Liver (tissue), 9 donors: ENCODE data around the gene SORBS2. TPM values are rescaled to one million over a fixed set of nuclear protein-coding genes. Genes with fewer than 3 reads are reported as not detected.

Source experiments
- DNase-seq: peaks from one replicate; pipeline ENCODE4 v3.0.0-alpha.2; 2017; ENCODE audit warnings: low spot score
- H3K27ac ChIP-seq, 2 donors: one replicate each; pipeline ENCODE4 v1.7.0; 2013; ENCODE audit warnings: inconsistent platforms in 2 of 2, low read length in 2 of 2, control low read depth in 1 of 2, low read depth in 1 of 2, mild to moderate bottlenecking in 1 of 2
- H3K27me3 ChIP-seq, 4 donors: one replicate each; pipeline versions ENCODE4 v1.6.1 to v1.7.0; 2013; ENCODE audit warnings: low read length in 3 of 4, inconsistent platforms in 1 of 4, mild to moderate bottlenecking in 1 of 4, moderate library complexity in 1 of 4; ENCODE audit not compliant: control insufficient read depth in 4 of 4, insufficient read depth in 4 of 4
- H3K36me3 ChIP-seq, 4 donors: one replicate each; pipeline versions ENCODE4 v1.6.1 to v1.7.0; 2013; ENCODE audit warnings: low read length in 3 of 4, mild to moderate bottlenecking in 3 of 4, low read depth in 1 of 4, moderate library complexity in 1 of 4; ENCODE audit not compliant: control insufficient read depth in 4 of 4, insufficient read depth in 3 of 4
- H3K4me1 ChIP-seq, 4 donors: one replicate each; pipeline versions ENCODE4 v1.6.1 to v1.7.0; 2013; ENCODE audit warnings: low read length in 3 of 4, mild to moderate bottlenecking in 3 of 4, moderate library complexity in 1 of 4; ENCODE audit not compliant: control insufficient read depth in 4 of 4, insufficient read depth in 4 of 4
- H3K4me3 ChIP-seq, 3 donors: one replicate each; pipeline versions ENCODE4 v1.6.1 to v1.7.0; 2013; ENCODE audit warnings: low read length in 3 of 3, control low read depth in 1 of 3, low read depth in 1 of 3, mild to moderate bottlenecking in 1 of 3
- H3K9ac ChIP-seq, 2 donors: one replicate each; pipeline ENCODE4 v1.7.0; 2013; ENCODE audit warnings: low read length in 2 of 2, mild to moderate bottlenecking in 2 of 2, moderate library complexity in 2 of 2, control low read depth in 1 of 2, low read depth in 1 of 2
- H3K9me3 ChIP-seq, 4 donors: one replicate each; pipeline versions ENCODE4 v1.6.1 to v1.7.0; 2013; ENCODE audit warnings: low read length in 3 of 4; ENCODE audit not compliant: control insufficient read depth in 4 of 4
- ATF3 ChIP-seq: IDR thresholded peaks from 2 replicates; pipeline ENCODE4 v1.6.1; 2016; ENCODE audit warnings: antibody characterized with exemption
- CTCF ChIP-seq: fragments of 150-350 bp; IDR thresholded peaks from 2 replicates; pipeline ENCODE4 v1.5.1; 2017; ENCODE audit warnings: improper control_type of control experiment, low read depth, low read length; ENCODE audit not compliant: missing input control
- EGR1 ChIP-seq, 2 donors: IDR thresholded peaks; 2 replicates each; pipeline ENCODE4 v1.6.1; 2016 to 2018; ENCODE audit warnings: antibody characterized with exemption in 2 of 2, low read depth in 2 of 2
- FOXA1 ChIP-seq: IDR thresholded peaks from 2 replicates; pipeline ENCODE4 v1.6.1; 2016; ENCODE audit warnings: antibody characterized with exemption
- FOXA2 ChIP-seq: IDR thresholded peaks from 2 replicates; pipeline ENCODE4 v1.6.1; 2016; ENCODE audit warnings: antibody characterized with exemption
- GABPA ChIP-seq, 2 donors: IDR thresholded peaks in 1 of 2; conservative IDR thresholded peaks in 1 of 2; 2 replicates each; pipeline ENCODE4 v1.6.1; 2016; ENCODE audit warnings: antibody characterized with exemption in 2 of 2, mild to moderate bottlenecking in 1 of 2, moderate library complexity in 1 of 2
- HNF4A ChIP-seq, 2 donors: conservative IDR thresholded peaks; 2 replicates each; pipeline ENCODE4 v1.6.1; 2016; ENCODE audit warnings: antibody characterized with exemption in 2 of 2, mild to moderate bottlenecking in 2 of 2
- HNF4G ChIP-seq: IDR thresholded peaks from 2 replicates; pipeline ENCODE4 v1.6.1; 2016; ENCODE audit warnings: antibody characterized with exemption
- JUND ChIP-seq, 2 donors: IDR thresholded peaks; 2 replicates each; pipeline ENCODE4 v1.6.1; 2016; ENCODE audit warnings: antibody characterized with exemption in 2 of 2
- MAX ChIP-seq: IDR thresholded peaks from 2 replicates; pipeline ENCODE4 v1.6.1; 2016; ENCODE audit warnings: antibody characterized with exemption
- NR2F2 ChIP-seq: IDR thresholded peaks from 2 replicates; pipeline ENCODE4 v1.6.1; 2016; ENCODE audit warnings: antibody characterized with exemption
- RAD21 ChIP-seq, 2 donors: IDR thresholded peaks; 2 replicates each; pipeline ENCODE4 v1.6.1; 2016; ENCODE audit warnings: antibody characterized with exemption in 2 of 2, mild to moderate bottlenecking in 2 of 2
- REST ChIP-seq: IDR thresholded peaks from 2 replicates; pipeline ENCODE4 v1.6.1; 2016; ENCODE audit warnings: antibody characterized with exemption, mild to moderate bottlenecking
- RXRA ChIP-seq, 2 donors: IDR thresholded peaks; 2 replicates each; pipeline ENCODE4 v1.6.1; 2017 to 2018; ENCODE audit warnings: antibody characterized with exemption in 2 of 2, mild to moderate bottlenecking in 1 of 2
- SP1 ChIP-seq: IDR thresholded peaks from 2 replicates; pipeline ENCODE4 v1.6.1; 2018; ENCODE audit warnings: antibody characterized with exemption, mild to moderate bottlenecking
- TAF1 ChIP-seq: conservative IDR thresholded peaks from 2 replicates; pipeline ENCODE4 v1.6.1; 2016; ENCODE audit warnings: antibody characterized with exemption, mild to moderate bottlenecking
- YY1 ChIP-seq: IDR thresholded peaks from 2 replicates; pipeline ENCODE4 v1.6.1; 2016; ENCODE audit warnings: antibody characterized with exemption, mild to moderate bottlenecking
- ZBTB33 ChIP-seq: IDR thresholded peaks from 2 replicates; pipeline ENCODE4 v1.6.1; 2016; ENCODE audit warnings: antibody characterized with exemption
- WGBS: extraction: QIAGEN DNeasy Blood & Tissue Kit; methylation state at CpG from one replicate; pipeline ENCODE4 v1.1.7; 2013; 5-methylcytosine and 5-hydroxymethylcytosine counted together
- polyA plus RNA-seq, 2 donors: library from polyadenylated mRNA; stranded (reverse) in 1 of 2; unstranded in 1 of 2; fragments of 200-250 nt in 1 of 2; fragments of >200 nt in 1 of 2; fragmentation: Nextera tagmentation in 1 of 2; extraction: Ambion mirVana in 1 of 2; gene quantifications; one replicate each; pipeline versions ENCODE4 v1.2.1 to v1.2.3, GENCODE V29; 2013 to 2015
- total RNA-seq, 2 donors: library from RNA; depleted of rRNA; stranded (reverse); fragments of >200 nt; gene quantifications; one replicate each; pipeline ENCODE4 v1.2.3, GENCODE V29; 2014
- donor health status: healthy.
- donor health status: healthy.
- donor health status: healthy.
- donor health status: healthy.
- donor health status: healthy.

SORBS2 gene
- total and polyA plus RNA-seq, 4 donors: 23.3 to 136 (median 59.6) TPM

- 51% methylated on average over 4 of the region's 4 CpGs for WGBS
- H3K4me3 ChIP-seq: no peak overlapping the region
- no peaks in the 10 kb centered on the region for H3K27me3 ChIP-seq
- H3K27ac ChIP-seq: no peak overlapping the region
- no peaks in the 10 kb centered on the region for H3K9me3 ChIP-seq
- H3K36me3 ChIP-seq: peaks cover 4 to 51% (median 35%) of the 10 kb centered on the region in 4 donors
- TF ChIP-seq SP1 (peak; percentile 17), ZBTB33 (no peak), RXRA (IDR thresholded peaks at IDR 0.05) (peak in 1 of 2 donors; percentile 19), ATF3 (no peak), GABPA (IDR thresholded peaks at IDR 0.05 in 1 of 2, conservative IDR thresholded peaks at IDR 0.05 in 1 of 2) (no peak), EGR1 (IDR thresholded peaks at IDR 0.05; ENCODE audit: low read depth in 2 of 2) (no peak), HNF4G (no peak), JUND (IDR thresholded peaks at IDR 0.05) (no peak), RAD21 (IDR thresholded peaks at IDR 0.05) (peak; percentile 80 to 81), FOXA1 (no peak), TAF1 (no peak), FOXA2 (no peak), NR2F2 (no peak), MAX (no peak), CTCF (peak; percentile 36), REST (no peak), YY1 (no peak), HNF4A (conservative IDR thresholded peaks at IDR 0.05) (no peak)
- no peaks in the 10 kb centered on the region for H3K4me1 ChIP-seq
- DNase-seq: no peak
- no peak overlapping the region for H3K9ac ChIP-seq
These were observed 171.0 kb downstream of the SORBS2 start for GRCh38 chr4:185640811-185641675.
